HG03521 (cell line): ENCODE measurements around the gene DHFR.
"Not testable (repeated sequence)": the region's sequence is repeated elsewhere in the genome, so short reads cannot be mapped to it uniquely, and the experiment has no call there.

Experiments used
- ATAC-seq: cut with Tn5 transposase; IDR thresholded peaks from one replicate; pipeline ENCODE4 v1.9.1; 2021; ENCODE audit warnings: mild to moderate bottlenecking, moderate library complexity; ENCODE audit not compliant: unreplicated experiment

DHFR gene

DNA sequence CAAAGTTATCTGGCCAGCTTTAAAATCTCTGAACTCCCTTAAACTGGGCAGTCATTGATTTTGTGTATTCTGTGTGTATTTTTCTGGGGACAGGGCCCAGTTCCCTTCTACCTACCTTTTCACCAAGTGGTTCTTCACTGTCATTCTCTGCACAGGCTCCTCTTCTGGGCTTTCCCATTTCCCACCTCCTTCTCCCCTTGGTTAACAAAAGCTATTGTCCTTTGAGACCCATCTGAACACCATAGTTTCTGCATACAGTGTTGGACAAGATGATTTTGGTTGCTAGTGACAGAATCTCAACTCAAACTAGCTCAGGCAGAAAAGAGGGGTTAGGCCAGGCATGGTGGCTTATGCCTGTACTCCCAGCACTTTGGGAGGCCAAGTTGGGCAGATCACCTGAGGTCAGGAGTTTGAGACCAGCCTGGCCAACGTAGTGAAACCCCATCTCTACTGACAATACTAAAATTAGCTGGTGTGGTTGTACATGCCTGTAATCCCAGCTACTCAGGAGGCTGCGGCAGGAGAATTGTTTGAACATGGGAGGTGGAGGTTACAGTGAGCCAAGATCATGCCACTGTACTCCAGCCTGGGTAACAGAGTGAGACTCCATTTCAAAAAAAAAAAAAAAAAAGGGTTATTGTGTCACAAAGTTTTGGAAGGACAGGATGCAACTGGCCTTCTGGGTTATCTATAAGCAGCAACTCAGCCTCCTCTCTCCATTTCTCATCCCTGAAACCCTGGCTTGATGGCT, 53.7 kb downstream of the DHFR start:
- ATAC-seq: no peak

DNA sequence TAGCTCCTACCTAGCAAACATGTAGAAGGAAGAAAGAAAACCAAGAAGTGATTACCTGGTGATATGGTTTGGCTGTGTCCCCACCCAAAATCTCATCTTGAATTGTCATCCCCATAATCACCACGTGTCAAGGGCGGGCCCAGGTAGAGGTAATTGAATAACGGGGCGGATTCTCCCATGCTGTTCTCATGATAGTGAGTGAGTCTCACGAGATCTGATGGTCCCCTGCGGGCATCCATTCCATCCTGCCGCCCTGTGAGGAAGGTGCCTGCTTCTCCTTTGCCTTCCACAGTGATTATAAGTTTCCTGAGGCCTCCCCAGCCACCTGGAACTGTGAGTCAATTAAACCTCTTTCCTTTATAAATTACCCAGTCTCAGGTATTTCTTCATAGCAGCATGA, 57.3 kb downstream of the DHFR start:
- ATAC-seq: no peak

DNA sequence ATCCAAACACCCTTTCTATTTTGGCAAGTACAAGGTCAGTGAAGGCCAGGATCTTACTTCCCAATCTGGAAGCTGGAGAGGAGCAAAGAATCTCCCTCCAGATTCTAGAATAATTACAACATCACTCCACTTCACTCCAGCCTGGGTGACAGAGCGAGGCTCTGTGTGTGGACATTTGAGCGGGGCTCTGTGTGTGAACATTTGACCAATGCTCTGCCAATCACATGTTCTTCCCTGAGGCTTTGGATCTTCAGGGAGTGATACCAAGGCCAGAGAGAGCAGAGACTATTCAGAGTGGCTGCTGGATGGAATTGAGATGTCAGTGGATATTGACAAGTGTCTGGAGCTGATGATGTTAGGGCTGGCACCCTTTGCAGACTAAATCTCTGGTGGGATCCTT, 60.0 kb downstream of the DHFR start:
- ATAC-seq: no peak

DNA sequence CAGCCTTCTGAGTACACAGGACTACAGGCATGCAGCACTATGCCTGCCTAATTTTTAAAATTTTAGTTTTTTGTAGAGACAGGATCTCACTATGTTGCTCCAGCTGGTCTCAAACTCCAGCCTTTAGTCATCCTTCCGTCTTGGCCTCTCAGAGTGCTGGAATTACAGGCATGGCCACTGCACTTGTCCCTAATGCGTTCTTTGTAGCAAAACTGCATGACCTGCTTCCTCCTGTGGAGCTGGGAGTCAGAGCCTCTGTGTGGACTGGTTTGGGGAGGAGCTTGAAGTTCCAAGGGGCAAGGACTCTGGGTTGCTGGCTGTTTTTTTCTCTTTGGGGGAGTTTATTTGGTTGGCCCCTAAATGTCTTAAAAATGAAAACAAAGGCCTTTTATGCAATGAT, 62.0 kb downstream of the DHFR start:
- ATAC-seq: no peak

DNA sequence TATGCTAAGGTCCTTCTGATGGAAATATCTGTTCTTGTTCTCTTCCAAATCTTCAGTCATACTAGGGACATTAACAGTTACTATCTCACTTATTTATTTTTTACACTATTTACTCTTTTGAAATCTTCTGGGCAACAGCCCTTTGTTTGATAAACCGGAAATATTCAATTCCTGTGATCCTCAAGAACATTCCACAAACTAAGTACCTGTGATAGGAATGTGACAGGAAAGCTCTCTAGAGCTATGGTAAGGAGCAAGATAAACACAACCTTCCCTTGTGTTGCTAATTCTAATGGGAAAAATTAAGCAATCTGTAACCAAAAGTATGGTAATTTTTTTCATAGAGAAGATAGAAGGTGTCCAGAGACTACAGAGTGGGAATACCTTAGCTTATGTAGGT, 62.7 kb downstream of the DHFR start:
- ATAC-seq: no peak

DNA sequence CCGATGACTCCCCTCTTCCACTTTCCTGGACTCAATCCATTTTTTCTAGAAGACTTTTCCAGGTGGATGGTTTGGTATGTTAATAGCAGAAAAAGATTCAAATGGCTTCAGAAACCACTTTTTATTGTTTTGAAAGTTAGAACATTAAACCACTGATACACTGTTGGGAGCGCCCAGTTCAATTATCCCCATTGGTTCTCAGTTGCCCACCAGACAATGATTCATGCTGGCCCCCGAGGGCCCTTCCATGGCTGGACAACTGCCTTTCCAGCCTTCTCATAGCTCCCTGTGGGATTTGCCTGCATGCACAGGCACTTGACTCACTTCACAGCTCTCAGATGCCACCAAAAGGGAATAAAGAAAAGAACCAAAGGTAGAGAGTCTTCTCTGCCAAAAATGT, 63.4 kb downstream of the DHFR start:
- no peak for ATAC-seq

DNA sequence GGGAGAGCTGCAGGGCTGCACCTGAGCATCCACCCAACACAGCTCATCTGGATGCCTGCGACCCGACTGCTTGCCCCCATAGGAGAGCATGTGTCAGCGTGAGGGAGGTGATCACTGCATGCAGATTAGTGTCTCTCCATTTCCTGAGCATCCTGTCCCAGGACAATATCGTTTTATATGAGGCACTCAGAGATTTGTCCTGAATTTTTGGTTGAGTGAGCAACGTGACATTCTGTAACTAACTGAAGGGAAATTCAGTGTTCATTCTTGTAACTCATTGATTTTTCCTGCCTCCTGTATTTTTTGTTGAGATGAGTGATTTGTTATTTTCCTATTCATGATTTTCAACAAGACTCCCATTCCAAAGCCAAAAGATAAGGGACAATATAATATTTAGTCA, 64.0 kb downstream of the DHFR start:
- no peak for ATAC-seq

DNA sequence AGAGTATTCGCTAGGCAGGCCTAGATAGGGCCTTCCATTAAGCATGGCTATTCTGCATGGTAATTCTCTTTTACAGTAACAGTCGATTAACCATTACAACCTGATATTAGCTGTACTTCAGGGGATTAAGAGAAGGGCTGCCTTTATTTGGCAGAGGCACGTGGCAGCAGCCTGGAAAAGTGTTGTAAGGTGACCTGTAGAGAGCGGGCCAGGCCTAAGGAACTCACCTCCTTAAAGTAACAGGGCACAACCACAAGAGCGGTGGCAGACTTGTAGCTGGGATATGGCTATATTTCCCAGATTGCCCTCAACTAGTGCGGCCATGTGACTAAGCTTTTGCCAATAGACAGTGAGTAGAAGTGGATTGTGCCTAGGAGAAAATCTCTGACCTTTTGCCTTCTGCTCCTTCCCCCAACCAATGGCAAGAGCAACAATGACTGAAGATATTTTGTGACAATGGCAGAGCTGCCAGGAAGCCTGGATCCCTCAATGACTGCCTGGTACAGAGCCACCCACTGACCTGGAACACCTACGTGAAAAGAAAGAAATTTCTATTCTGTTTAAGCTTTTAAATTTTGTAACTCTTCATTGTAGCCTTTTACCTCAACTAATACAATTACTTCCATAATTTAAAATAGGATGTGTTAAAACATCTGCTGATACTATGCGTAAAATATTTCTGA, 65.8 kb downstream of the DHFR start:
- no peak for ATAC-seq

DNA sequence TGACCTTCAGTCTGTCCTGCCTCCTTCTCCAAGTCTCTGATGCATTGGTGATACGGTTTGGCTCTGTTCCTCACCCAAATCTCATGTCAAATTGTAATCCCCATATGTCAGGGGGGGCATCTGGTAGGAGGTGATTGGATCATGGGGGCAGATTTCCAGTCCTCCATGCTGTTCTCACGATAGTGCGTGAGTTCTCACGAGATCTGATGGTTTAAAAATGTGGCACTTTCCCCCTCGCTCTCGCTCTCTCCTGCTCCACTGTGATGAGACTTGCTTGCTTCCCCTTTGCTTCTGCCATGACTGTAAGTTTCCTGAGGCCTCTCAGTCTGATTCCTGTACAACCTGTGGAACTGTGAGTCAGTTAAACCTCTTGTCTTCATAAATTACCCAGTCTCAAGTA, 70.0 kb downstream of the DHFR start:
- no peak for ATAC-seq

DNA sequence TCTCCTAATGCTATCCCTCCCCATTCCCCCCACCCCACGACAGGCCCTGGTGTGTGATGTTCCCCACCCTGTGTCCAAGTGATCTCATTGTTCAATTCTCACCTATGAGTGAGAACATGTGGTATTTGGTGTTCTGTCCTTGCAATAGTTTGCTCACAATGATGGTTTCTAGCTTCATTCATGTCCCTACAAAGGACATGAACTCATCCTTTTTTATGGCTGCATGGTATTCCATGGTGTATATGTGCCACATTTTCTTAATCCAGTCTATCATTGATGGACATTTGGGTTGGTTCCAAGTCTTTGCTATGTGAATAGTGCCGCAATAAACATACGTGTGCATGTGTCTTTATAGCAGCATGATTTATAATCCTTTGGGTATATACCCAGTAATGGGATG, 74.5 kb downstream of the DHFR start:
- ATAC-seq: not testable (repeated sequence)

DNA sequence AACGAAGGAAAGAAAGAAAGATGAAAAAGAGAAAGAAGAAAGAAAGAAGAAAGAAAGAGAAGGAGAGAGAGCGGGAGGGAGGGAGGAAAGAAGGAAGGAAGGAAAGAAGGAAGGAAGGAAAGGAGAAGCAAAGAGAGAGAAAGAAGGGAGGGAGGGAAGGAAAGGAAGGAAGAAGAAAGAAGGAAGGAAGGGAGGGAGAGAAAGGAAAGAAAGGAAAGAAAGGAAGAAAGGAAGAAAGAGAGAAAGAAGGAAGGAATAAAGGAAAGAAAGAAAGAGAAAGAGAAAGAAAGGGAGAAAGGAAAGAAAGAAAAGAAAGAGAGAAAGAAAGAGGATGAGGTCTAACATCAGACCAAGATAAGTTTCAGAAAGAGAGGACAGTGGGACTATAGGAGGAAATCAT, 75.7 kb downstream of the DHFR start:
- ATAC-seq: no peak

DNA sequence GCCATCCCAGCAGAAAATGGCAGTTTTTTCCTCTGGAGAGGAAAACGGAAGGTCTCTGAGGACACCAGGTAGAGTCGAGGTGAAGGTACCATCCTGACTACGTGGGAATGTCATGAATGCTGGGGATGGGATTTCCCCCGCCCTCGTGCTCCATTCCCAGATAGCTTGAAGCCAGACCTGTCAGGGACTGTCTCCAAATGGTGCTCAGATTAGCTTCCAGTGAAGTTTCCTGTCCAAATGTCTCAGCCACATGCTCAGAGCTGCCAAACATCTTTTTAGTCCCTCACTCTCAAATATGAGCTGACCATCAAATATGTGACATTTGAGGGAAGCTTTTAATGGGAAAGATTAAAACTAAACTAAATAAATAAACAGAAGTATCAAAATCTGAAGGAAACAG, 77.1 kb downstream of the DHFR start:
- no peak for ATAC-seq

DNA sequence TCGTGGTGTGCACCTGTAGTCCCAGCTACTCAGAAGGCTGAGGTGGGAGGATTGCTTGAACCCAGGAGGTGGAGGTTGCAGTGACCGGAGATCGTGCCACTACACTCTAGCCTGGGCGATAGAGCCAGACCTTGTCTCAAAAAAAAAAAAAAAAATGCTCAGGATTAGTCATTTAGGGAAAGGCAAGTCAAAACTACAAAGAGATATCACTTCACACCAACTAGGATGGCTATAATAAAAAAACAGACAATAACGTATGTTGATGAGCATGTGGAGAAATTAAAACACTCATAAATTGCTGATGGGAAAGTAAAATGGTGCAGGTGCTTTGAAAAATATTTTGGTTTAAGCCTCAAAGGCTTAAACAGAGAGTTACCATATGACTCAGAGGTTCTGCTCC, 78.4 kb downstream of the DHFR start:
- no peak for ATAC-seq
